DMS153 treated with DMSO at 0.1 percent for 48 hours (cell line): ENCODE results near the gene WNT1.

Source experiments
- DNase-seq: peaks from one replicate; lab custom pipeline; 2025; ENCODE audit not compliant: unreplicated experiment; lab: John Stamatoyannopoulos, UW

WNT1 gene

GRCh38 chr12:48999371-49000131 lies 21.4 kb downstream of the WNT1 start, which contains the start of gene DDN:
TSS of gene DDN (minus strand) at chr12:48999375. CDS start at chr12:48999287, 88 bp downstream.
- no peak for DNase-seq

GRCh38 chr12:49000346-49000745 lies 22.2 kb downstream of the WNT1 start:
- DNase-seq = no peak

DNA sequence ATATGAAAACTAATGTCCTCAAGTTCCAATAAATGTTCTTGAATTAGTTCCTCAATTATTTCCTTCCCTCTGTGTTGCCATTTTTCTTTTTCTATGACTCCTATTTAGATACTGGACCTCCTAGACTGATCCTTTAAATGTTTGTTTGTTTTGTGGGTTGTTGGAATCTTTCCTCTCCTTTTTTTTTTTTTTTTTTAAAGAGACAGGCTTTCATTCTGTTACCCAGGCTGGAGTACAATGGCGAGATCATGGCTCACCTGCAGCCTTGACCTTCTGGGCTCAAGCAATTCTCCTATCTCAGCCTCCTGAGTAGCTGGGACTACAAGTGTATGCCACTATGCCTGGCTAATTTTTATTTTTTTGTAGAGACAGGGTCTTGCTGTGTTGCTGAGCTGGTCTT lies 30.8 kb downstream of the WNT1 start:
- DNase-seq = no peak

DNA sequence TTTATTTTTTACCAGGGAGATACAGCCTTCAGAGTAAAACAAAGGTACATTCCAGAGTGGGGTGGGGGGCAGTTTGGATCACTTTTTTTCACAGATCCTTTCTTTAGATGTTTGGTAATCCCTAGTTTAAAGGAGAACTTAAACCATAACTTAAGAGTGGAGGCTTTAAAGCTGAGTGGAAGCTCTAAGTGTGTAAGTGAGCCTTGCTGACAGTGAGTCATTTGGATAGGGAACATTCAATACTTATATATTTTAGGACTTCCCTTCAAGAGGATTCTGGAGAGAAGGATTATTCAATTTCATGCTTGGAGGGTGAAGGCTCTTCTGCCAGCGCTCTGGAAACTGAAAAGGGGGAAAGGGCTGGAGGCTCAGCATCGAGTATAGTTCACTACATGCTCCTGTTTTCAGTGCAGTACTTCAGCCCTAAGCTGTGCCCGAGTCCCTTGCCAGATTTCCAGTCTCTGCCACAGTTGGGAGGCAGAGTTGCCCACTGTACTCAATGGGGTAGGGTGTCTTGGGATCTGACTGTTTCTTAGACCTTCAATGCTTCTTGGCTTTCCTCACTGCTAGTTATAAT lies 32.1 kb downstream of the WNT1 start:
- DNase-seq = no peak

DNA sequence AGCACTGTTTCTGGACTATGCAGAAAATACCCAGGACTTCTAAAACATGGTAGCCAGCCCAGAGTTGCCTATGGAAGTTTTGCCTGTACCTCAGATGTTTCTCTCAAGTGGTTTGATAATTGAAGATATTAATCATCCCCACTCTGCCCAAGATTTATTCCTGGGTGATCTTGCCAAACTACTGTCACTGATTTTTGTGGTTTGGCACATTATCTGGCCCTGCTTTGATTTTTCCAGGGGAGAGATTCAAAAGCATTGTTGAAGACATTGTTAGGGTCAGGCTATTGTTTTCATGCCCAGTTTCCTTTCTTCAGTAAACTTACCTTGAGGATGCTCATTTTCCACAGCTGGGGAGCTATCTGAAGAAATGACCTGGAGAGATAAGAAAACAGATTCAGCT lies 34.6 kb downstream of the WNT1 start:
- DNase-seq = no peak

GRCh38 chr12:49013428-49013827 lies 35.3 kb downstream of the WNT1 start:
- no peak for DNase-seq

- DNase-seq = no peak
Measured at GRCh38 chr12:49014547-49014946, 36.4 kb downstream of the WNT1 start.

GRCh38 chr12:49015196-49015595 lies 37.1 kb downstream of the WNT1 start:
- DNase-seq = no peak

- DNase-seq = no peak
Measured at GRCh38 chr12:49017891-49018260, 39.8 kb downstream of the WNT1 start.

GRCh38 chr12:49018261-49019119 lies 40.4 kb downstream of the WNT1 start, which contains the start of gene PRKAG1:
TSS of gene PRKAG1 (minus strand) at chr12:49018776. CDS start at chr12:49018740, 36 bp downstream.
- peak; percentile 94 for DNase-seq

DNA sequence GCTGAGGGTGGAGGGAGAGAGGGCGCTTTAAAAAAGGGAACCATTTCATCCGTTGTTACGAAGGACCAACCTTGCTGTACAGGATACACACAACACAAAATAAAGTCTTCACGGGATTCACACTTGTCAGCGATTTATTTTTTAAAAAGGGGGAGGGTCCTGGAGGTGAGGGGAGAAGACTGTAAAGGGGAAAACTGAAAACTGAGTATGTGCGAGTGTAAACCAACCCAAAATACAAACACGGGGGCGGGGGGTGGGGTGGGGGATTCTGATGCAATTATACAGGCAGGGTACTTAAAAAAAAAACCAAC lies 41.0 kb downstream of the WNT1 start:
- no peak for DNase-seq

DNA sequence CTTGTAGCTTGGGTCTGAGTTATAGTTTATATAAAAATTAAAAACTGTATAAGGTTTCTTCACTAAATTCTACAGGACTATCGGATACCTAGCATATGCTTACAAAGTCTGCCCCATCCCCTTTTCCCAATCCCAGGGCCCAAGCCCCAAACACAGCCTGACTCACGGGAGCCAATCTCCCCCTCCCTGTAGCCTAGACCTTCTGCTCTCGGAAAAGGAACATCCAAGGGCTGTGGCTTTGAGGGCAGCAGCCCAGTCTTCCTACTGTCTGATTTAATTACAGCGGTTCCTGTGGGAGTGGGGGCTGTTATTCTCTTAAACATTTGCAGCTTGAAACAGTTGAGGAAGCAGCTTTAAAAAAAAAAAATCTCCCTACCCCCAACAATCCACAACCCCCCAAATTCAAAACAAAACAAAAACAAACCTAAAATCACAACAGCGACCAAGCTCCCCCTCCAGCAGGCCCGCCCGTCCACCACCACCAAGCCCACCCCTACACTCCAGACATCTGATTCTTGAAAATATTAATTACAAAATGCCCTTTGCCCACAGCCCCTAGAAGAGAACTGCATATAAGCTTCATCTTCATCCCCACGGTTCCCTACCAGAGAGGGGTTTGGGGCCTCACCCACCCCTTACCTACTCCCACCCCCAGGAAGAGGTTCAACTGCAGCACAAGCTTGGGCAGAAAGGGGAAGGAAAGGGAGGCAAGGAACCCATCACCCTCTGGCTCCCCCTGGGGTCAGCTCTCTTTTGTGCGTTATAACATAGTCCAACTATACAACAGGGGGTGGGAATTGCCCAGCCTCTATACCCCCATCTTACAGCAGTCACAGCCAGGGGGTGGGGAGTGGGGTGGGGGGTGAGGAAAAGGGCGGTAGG lies 41.6 kb downstream of the WNT1 start:
- no peak for DNase-seq

DNA sequence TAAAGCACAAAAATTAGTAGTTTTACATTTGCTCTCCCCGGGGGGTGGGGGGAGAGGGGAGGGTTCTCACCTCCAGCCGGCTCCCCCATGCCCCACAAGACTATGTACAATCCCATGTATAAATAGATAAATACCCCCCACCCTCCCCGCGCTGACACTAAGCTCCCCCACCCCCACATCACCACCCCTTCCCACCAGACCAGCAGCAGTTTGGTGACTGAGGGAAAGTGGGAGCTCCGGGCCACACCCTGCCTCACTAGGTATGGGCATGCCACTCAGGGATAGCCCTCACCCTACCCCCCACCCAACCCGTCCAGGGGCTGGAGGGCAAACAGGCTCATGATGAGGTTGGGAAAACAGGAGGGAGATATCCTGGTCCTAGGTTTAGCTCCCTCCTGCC lies 42.3 kb downstream of the WNT1 start:
- no peak for DNase-seq

- no peak for DNase-seq
Measured at GRCh38 chr12:49021292-49021915, 43.3 kb downstream of the WNT1 start.

DNA sequence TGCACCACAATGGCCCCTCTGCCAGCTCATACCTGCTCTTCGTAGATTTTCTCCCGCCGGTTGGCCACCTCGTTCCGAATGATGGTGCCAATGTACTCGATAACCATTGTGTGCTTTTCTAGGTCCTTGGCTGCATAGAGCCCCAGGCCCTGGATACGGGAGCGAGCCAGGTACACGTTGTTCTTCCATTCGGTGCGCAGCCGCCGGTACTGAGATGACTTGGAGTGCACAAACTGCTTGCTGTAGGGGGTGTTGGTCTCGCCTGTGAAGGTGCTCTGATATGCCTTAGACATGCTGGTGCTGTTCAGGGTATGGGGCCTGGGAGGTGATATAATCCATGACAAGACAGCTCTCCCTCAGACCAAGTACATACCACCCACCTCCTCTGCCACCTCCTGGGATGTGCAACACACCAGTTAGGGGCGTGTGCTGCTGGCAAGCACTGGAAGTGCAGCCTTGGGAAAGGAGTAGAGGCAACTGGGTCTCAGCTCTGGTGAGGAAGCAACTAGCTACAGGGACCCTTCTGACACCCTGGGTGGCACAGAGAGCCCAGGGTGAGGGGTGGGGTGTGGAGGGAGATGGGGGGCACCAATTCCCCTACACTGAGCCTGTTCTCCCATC lies 44.5 kb downstream of the WNT1 start:
- DNase-seq = no peak

DNA sequence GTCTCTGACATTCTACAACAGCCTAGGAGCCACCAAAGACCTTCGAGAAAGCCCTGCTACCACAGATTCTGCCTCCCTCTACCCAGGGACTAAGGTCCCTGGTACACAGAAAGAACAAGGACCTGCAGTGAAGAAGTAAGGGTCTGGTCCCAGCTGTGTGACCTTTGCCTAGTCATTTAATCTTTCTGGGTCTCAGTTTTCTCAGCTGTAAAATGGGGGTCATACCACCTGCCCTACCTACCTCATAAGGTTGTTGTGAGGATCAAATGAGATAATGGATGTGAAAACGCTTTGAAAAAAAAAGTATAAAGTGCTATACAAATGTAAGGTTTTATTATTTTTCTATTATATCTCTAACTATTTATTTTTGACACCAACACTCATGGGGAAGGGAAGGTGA lies 45.7 kb downstream of the WNT1 start:
- no peak for DNase-seq

DNA sequence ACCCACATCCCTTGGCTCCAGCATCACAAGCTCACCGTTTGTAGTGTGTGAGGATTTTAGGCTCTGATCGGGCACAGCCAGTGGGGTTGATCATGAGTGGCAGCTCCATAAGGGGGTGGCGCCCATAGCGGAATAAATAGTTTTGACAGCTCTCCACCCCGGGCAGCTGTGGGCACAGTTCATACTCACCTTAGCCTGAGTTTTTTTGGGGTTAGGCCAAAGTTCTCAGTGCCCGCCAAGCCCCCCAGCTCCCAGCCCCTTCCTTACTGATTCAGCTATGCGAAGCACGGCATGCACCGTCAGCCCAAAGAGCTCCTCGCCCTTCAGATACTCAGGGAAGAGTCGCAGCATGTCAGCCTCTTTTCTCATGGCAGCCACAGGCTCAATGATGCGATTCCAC lies 46.4 kb downstream of the WNT1 start:
- DNase-seq = no peak

DNA sequence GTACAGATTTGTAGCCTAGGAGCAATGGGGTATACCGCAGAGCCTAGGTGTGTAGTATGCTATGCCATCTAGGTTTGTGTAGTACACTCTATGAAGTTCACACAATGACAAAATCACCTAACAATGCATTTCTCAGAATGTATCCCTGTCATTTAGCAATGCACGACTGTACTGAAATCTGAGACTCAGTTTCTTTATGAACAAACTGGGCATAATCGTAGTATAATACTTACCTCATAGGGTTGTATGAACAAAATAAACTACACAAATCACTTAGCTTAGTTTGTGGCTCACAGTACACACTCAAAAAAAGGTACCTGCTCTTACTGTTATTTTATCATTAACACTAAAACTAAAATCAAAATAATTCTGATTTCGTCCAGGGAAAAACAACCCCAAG lies 47.3 kb downstream of the WNT1 start:
- no peak for DNase-seq

DNA sequence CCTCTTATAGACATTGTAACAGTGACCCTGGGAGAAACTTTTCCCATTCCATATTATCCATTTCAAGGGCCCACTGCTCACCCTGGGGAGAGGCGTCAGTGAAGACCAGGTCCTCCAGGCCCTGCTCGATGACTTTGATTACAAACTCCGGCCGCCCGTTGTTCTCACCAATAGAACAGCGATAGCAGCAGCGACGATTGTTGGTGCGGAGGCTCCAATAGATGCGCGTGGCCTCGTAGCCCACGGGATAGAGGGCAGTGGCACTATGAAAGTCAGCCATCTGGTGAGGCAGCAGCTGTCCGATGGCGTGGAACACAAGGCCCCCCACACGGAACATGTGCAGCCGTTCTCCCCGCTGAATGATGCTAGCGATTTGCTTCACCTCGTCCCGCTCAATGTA lies 48.0 kb downstream of the WNT1 start:
- DNase-seq = no peak
